H1 (cell line): Measurements from ENCODE around the gene AKR1C1. TPM values are rescaled to one million over a fixed set of nuclear protein-coding genes. Genes with fewer than 3 reads are reported as not detected.
"Not testable (repeated sequence)": the region's sequence is repeated elsewhere in the genome, so short reads cannot be mapped to it uniquely, and the experiment has no call there.

Experiments
- CTCF ChIA-PET: fragments of 300-600 bp; sonication (Branson Sonifier 250); formaldehyde crosslinking; loops from one replicate; lab custom pipeline; 2021; ENCODE audit not compliant: partially characterized antibody; lab: Charles Lee
- POLR2A ChIA-PET: fragments of 300-600 bp; sonication (Branson Sonifier 250); formaldehyde crosslinking; loops from one replicate; lab custom pipeline; 2021; ENCODE audit warnings: inconsistent platforms; ENCODE audit not compliant: partially characterized antibody; lab: Charles Lee
- DNase-seq, 2 experiments: peaks; one replicate each; pipeline versions ENCODE4 v3.0.0 to v3.0.0-alpha.2; 2010 to 2022; ENCODE audit warnings: low spot score in 2 of 2, low read depth in 1 of 2, mixed read lengths in 1 of 2
- FAIRE-seq: peaks from 2 replicates; lab custom pipeline; 2011; peaks lifted over from hg19 to GRCh38; lab: Jason Lieb, UNC
- H2AFZ ChIP-seq: 2 replicates; pipeline ENCODE4 v1.8.1; 2012; ENCODE audit warnings: low read length, inconsistent platforms
- H2AK5ac ChIP-seq: 2 replicates; pipeline ENCODE4 v1.6.1; 2013; ENCODE audit warnings: low read depth, low read length
- H2BK120ac ChIP-seq: replicated peaks from 2 replicates; pipeline ENCODE3; 2013; ENCODE audit warnings: low read depth, low read length, inconsistent platforms
- H2BK12ac ChIP-seq: 2 replicates; pipeline ENCODE4 v1.6.1; 2013; ENCODE audit warnings: low read depth, low read length
- H2BK15ac ChIP-seq: 2 replicates; pipeline ENCODE4 v1.6.1; 2013; ENCODE audit warnings: low read length
- H2BK20ac ChIP-seq: 2 replicates; pipeline ENCODE4 v1.6.1; 2013; ENCODE audit warnings: low read length
- H2BK5ac ChIP-seq: 2 replicates; pipeline ENCODE4 v1.6.1; 2013; ENCODE audit warnings: low read depth, low read length
- H3K14ac ChIP-seq: 2 replicates; pipeline ENCODE4 v1.6.1; 2013; ENCODE audit warnings: inconsistent platforms; ENCODE audit not compliant: insufficient read length
- H3K18ac ChIP-seq: 2 replicates; pipeline ENCODE4 v1.6.1; 2013; ENCODE audit warnings: low read length; ENCODE audit errors: extremely low read depth
- H3K23ac ChIP-seq: 2 replicates; pipeline ENCODE4 v1.6.1; 2013; ENCODE audit warnings: inconsistent platforms; ENCODE audit not compliant: insufficient read length
- H3K23me2 ChIP-seq: 2 replicates; pipeline ENCODE4 v1.6.1; 2013; ENCODE audit warnings: low read depth, low read length
- H3K27ac ChIP-seq: 2 replicates; pipeline ENCODE4 v1.6.1; 2011; ENCODE audit warnings: low read depth, low read length, inconsistent platforms
- H3K27me3 ChIP-seq, 4 experiments: replicated peaks in 1 of 4; 1 replicate in 1 of 4; 2 replicates in 3 of 4; pipeline versions ENCODE4 v1.6.1 to v1.8.1; 2011 to 2013; ENCODE audit warnings: low read length in 3 of 4, mild to moderate bottlenecking in 3 of 4, inconsistent platforms in 2 of 4, mixed read lengths in 2 of 4, moderate library complexity in 1 of 4; ENCODE audit not compliant: control insufficient read depth in 3 of 4, insufficient read depth in 3 of 4; ENCODE audit errors: extremely low read depth in 1 of 4
- H3K36me3 ChIP-seq, 4 experiments: 2 replicates each; pipeline versions ENCODE4 v1.6.1 to v1.8.1; 2011 to 2013; ENCODE audit warnings: mild to moderate bottlenecking in 4 of 4, low read length in 3 of 4, moderate library complexity in 2 of 4, control low read depth in 1 of 4, inconsistent platforms in 1 of 4; ENCODE audit not compliant: insufficient read depth in 4 of 4, control insufficient read depth in 2 of 4
- H3K4ac ChIP-seq: replicated peaks from 2 replicates; pipeline ENCODE3; 2013; ENCODE audit warnings: low read length, low read depth, mixed read lengths, inconsistent platforms; ENCODE audit not compliant: insufficient read length
- H3K4me1 ChIP-seq, 4 experiments: replicated peaks in 1 of 4; 1 replicate in 1 of 4; 2 replicates in 3 of 4; pipeline versions ENCODE4 v1.6.1 to v1.8.1; 2011 to 2013; ENCODE audit warnings: low read length in 3 of 4, inconsistent platforms in 2 of 4, mixed read lengths in 1 of 4; ENCODE audit not compliant: insufficient read depth in 4 of 4, control insufficient read depth in 3 of 4
- H3K4me2 ChIP-seq, 2 experiments: 2 replicates each; pipeline versions ENCODE4 v1.6.1 to v1.8.1; 2011 to 2013; ENCODE audit warnings: low read depth in 2 of 2, low read length in 2 of 2, control low read depth in 1 of 2, inconsistent platforms in 1 of 2, mild to moderate bottlenecking in 1 of 2; ENCODE audit not compliant: insufficient read depth in 1 of 2
- H3K4me3 ChIP-seq, 4 experiments: fragments of 200-600, 300-600 bp in 1 of 4; sonication (generic), shearing (Covaris generic), sonication (Bioruptor Twin) in 1 of 4; 2 replicates each; pipeline versions ENCODE4 v1.5.1 to v1.8.1; 2011 to 2016; ENCODE audit warnings: low read length in 4 of 4, low read depth in 3 of 4, control low read depth in 2 of 4, inconsistent platforms in 2 of 4, mild to moderate bottlenecking in 2 of 4, mixed read lengths in 1 of 4, moderate library complexity in 1 of 4; ENCODE audit not compliant: insufficient read depth in 2 of 4; ENCODE audit errors: extremely low read depth in 1 of 4
- H3K56ac ChIP-seq: replicated peaks from 2 replicates; pipeline ENCODE3; 2013; ENCODE audit warnings: low read depth, mild to moderate bottlenecking, mixed read lengths, low read length, inconsistent platforms; ENCODE audit not compliant: insufficient read length
- H3K79me1 ChIP-seq: 2 replicates; pipeline ENCODE4 v1.6.1; 2013; ENCODE audit warnings: low read depth, low read length, control low read depth
- H3K79me2 ChIP-seq, 2 experiments: 2 replicates each; pipeline versions ENCODE4 v1.6.1 to v1.8.1; 2012 to 2013; ENCODE audit warnings: low read length in 2 of 2, mild to moderate bottlenecking in 2 of 2, inconsistent platforms in 1 of 2; ENCODE audit not compliant: insufficient read depth in 2 of 2, control insufficient read depth in 1 of 2
- H3K9ac ChIP-seq, 4 experiments: replicated peaks in 1 of 4; 1 replicate in 1 of 4; 2 replicates in 3 of 4; pipeline versions ENCODE4 v1.6.1 to v1.8.1; 2011 to 2013; ENCODE audit warnings: low read depth in 3 of 4, low read length in 3 of 4, control low read depth in 2 of 4, mild to moderate bottlenecking in 2 of 4, moderate library complexity in 2 of 4, inconsistent platforms in 1 of 4; ENCODE audit errors: extremely low read depth in 1 of 4
- H3K9me3 ChIP-seq, 2 experiments: 2 replicates each; pipeline versions ENCODE4 v1.6.1 to v1.8.1; 2012 to 2013; ENCODE audit warnings: mild to moderate bottlenecking in 2 of 2, moderate library complexity in 2 of 2, control low read depth in 1 of 2, inconsistent platforms in 1 of 2, low read depth in 1 of 2, low read length in 1 of 2, mixed read lengths in 1 of 2; ENCODE audit not compliant: insufficient read depth in 2 of 2
- H4K20me1 ChIP-seq, 2 experiments: replicated peaks in 1 of 2; 2 replicates each; pipeline versions ENCODE3 to v1.8.1; 2011 to 2013; ENCODE audit warnings: inconsistent platforms in 2 of 2, low read length in 2 of 2, mild to moderate bottlenecking in 1 of 2; ENCODE audit not compliant: insufficient read depth in 2 of 2, control insufficient read depth in 1 of 2
- H4K5ac ChIP-seq: 2 replicates; pipeline ENCODE4 v1.6.1; 2013; ENCODE audit warnings: low read length, low read depth, mixed read lengths, inconsistent platforms; ENCODE audit not compliant: insufficient read length
- H4K8ac ChIP-seq: 2 replicates; pipeline ENCODE4 v1.8.0; 2013; ENCODE audit warnings: mild to moderate bottlenecking, moderate library complexity, low read length, inconsistent platforms; ENCODE audit not compliant: insufficient read depth; ENCODE audit errors: extremely low read depth
- H4K91ac ChIP-seq: replicated peaks from 2 replicates; pipeline ENCODE3; 2013; ENCODE audit warnings: low read length, mixed read lengths, inconsistent platforms; ENCODE audit not compliant: insufficient read length
- WGBS, 2 experiments: shearing (Covaris generic) in 1 of 2; methylation state at CpG; one replicate each; pipeline versions ENCODE4 v1.1.6 to v1.1.7; 2013 to 2015; ENCODE audit warnings: low lambda C conversion rate in 2 of 2, mixed read lengths in 2 of 2, inconsistent platforms in 1 of 2, low coverage in 1 of 2, missing lambda C conversion rate in 1 of 2; ENCODE audit not compliant: insufficient replicate concordance in 2 of 2, insufficient coverage in 1 of 2, insufficient read length in 1 of 2; ENCODE audit errors: extremely low coverage in 1 of 2, missing lambda C conversion rate in 1 of 2; 5-methylcytosine and 5-hydroxymethylcytosine counted together
- polyA plus RNA-seq, 7 experiments: library from polyadenylated mRNA; depleted of rRNA in 3 of 7; stranded (reverse) in 5 of 7; unstranded in 2 of 7; fragments of >200 nt in 5 of 7; fragments of 200-250 nt in 2 of 7; gene quantifications; 1 replicate in 5 of 7; 2 replicates in 1 of 7; 4 replicates in 1 of 7; pipeline versions ENCODE4 v1.2.1 to v1.2.3, GENCODE V29; 2011 to 2013; ENCODE audit warnings: missing spikeins in 2 of 7, mixed read lengths in 2 of 7
- total RNA-seq: library from RNA; stranded (reverse); fragmentation: NEBNext Ultra II Directional; extraction: Animal tissue kit (Norgen Biotek cat#: 25700); gene quantifications from 2 replicates; pipeline ENCODE4 v1.2.1, GENCODE V29; 2021

AKR1C1 gene
- total and polyA plus RNA-seq, 2 of the 8 experiments (the other 6 are each of a cell fraction or from before 2014, with no cell fraction given): 1.4 to 2.1 TPM

- H2BK120ac ChIP-seq, POLR2A ChIA-PET, H3K4me3 ChIP-seq, H3K36me3 ChIP-seq, DNase-seq, H4K20me1 ChIP-seq, H3K79me1 ChIP-seq, H4K5ac ChIP-seq, H3K79me2 ChIP-seq, H3K14ac ChIP-seq, H2BK5ac ChIP-seq, H3K9me3 ChIP-seq, CTCF ChIA-PET, H3K4ac ChIP-seq, H2BK20ac ChIP-seq, H2BK12ac ChIP-seq, H2AFZ ChIP-seq, H4K8ac ChIP-seq, FAIRE-seq, H4K91ac ChIP-seq, H3K4me1 ChIP-seq, H3K56ac ChIP-seq, H3K27me3 ChIP-seq, H3K18ac ChIP-seq, H3K4me2 ChIP-seq, H3K23me2 ChIP-seq, H3K27ac ChIP-seq, H2BK15ac ChIP-seq, H3K23ac ChIP-seq, H3K9ac ChIP-seq, H2AK5ac ChIP-seq: not testable (repeated sequence)
- WGBS, 2 experiments: 96% methylated on average over 2 of the region's 2 CpGs; no CpG with 5 or more reads in 1 of the 2 experiments
Measured at GRCh38 chr10:4970362-4970761, 7.1 kb downstream of the AKR1C1 start.

- FAIRE-seq, H4K8ac ChIP-seq, H4K5ac ChIP-seq, H3K23me2 ChIP-seq, H3K23ac ChIP-seq, POLR2A ChIA-PET, H3K27ac ChIP-seq, H2BK15ac ChIP-seq, H3K9me3 ChIP-seq, DNase-seq, CTCF ChIA-PET, H4K20me1 ChIP-seq, H2BK5ac ChIP-seq, H3K79me1 ChIP-seq, H3K14ac ChIP-seq, H3K27me3 ChIP-seq, H2AFZ ChIP-seq, H3K9ac ChIP-seq, H3K4me1 ChIP-seq, H2BK20ac ChIP-seq, H3K36me3 ChIP-seq, H2AK5ac ChIP-seq, H3K4me3 ChIP-seq, H4K91ac ChIP-seq, H3K4me2 ChIP-seq, H3K4ac ChIP-seq, H3K79me2 ChIP-seq, H2BK120ac ChIP-seq, H3K56ac ChIP-seq, H3K18ac ChIP-seq, H2BK12ac ChIP-seq: not testable (repeated sequence)
- WGBS, 2 experiments: 96% methylated on average over 5 of the region's 18 CpGs; no CpG with 5 or more reads in 1 of the 2 experiments
Measured at GRCh38 chr10:4972369-4973142, 9.3 kb downstream of the AKR1C1 start.
